ENCODE results near the gene ALDH4A1.

DNA sequence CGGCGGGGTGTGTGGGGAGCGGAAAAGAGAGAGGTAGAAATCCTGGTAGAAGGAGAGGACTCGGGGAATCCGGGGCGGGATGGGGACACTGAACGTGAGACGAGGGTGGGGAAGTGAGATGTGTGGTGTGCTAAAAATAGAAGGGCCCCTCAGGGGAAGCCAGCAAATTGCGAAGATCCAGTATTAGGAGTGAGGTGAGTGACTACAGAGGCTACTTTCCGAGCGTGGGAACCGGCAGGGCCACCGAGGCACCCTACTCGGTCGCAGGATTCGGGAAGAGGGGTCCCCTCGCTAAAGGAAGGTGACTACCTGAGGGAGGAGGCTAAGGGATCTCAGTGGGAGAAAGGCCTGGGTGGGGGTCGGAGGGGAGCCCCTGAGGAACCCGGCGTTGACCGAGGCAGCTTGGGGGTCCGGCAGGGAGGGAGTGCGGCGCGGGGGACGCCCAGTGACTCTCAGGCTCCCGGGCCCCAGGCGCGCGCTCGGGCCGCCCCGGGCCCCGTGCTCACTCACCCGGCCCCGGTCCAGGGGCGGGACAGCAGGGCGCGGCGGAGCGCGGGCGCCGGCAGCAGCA is 318 bp downstream of the ALDH4A1 start:
- no peak for TF ChIP-seq POLR2A (IDR thresholded peaks at IDR 0.05)
- TF ChIP-seq, protein P1, sequence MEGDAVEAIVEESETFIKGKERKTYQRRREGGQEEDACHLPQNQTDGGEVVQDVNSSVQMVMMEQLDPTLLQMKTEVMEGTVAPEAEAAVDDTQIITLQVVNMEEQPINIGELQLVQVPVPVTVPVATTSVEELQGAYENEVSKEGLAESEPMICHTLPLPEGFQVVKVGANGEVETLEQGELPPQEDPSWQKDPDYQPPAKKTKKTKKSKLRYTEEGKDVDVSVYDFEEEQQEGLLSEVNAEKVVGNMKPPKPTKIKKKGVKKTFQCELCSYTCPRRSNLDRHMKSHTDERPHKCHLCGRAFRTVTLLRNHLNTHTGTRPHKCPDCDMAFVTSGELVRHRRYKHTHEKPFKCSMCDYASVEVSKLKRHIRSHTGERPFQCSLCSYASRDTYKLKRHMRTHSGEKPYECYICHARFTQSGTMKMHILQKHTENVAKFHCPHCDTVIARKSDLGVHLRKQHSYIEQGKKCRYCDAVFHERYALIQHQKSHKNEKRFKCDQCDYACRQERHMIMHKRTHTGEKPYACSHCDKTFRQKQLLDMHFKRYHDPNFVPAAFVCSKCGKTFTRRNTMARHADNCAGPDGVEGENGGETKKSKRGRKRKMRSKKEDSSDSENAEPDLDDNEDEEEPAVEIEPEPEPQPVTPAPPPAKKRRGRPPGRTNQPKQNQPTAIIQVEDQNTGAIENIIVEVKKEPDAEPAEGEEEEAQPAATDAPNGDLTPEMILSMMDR (IDR thresholded peaks at IDR 0.05): no peak
